Dedifferentiated amniotic fluid mesenchymal stem cell (primary cell): ENCODE data around the gene EVI2A.
"Not testable (repeated sequence)": the region's sequence is repeated elsewhere in the genome, so short reads cannot be mapped to it uniquely, and the experiment has no call there.

Source experiments
- DNase-seq: peaks from one replicate; pipeline ENCODE4 v3.0.0-alpha.2; 2016; ENCODE audit errors: extremely low spot score

Gene EVI2A

DNA sequence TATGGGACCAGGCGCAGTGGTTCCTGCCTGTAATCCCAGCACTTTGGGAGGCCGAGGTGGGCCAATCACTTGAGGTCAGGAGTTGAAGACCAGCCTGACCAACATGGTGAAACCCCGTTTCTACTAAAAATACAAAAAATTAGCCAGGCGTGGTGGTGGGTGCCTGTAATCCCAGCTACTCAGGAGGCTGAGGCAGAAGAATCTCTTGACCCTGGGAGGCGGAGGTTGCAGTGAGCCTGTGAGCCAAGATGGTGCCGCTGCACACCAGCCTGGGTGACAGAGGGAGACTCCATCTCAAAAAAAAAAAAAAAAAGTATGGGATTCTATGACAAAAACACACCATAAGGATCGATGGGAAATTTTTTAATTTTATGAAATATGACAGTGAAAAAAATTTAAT is 9.2 kb downstream of the EVI2A start:
- not testable (repeated sequence) for DNase-seq

DNA sequence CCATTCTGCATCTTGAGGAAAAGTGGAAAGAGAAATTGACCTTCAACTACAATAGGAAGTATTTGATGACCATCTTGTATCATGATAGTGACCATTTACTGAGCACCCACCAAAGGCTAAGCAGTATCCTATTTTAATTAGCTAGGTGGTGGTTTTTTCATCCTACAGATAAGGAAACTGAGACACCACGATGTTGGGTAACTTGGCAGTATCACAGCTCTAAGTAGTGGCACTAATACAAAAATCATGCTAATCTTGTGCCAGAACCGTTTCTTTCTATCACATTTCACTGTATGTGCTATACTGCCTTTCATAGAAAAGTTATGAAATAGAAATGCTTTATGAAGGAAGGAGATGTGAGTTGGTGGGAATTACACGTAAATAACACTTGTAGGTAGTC is 9.9 kb downstream of the EVI2A start:
- no peak for DNase-seq

DNA sequence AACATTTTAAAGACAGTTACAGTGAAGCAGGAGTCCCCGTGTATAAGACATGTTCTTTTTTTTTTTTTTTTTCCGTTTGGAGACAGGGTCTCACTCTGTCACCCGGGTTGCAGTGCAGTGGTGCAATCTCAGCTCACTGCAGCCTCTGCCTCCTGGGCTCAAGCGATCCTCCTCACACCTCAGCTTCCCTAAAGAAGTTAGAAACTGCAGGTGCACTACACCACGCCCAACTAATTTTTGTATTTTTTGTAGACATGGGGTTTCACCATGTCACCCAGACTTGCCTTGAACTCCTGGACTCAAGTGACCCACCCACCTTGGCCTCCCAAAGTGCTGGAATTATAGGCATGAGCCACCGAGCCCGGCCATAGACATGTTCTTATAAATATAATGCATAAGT is 10.5 kb downstream of the EVI2A start:
- DNase-seq, result no peak

DNA sequence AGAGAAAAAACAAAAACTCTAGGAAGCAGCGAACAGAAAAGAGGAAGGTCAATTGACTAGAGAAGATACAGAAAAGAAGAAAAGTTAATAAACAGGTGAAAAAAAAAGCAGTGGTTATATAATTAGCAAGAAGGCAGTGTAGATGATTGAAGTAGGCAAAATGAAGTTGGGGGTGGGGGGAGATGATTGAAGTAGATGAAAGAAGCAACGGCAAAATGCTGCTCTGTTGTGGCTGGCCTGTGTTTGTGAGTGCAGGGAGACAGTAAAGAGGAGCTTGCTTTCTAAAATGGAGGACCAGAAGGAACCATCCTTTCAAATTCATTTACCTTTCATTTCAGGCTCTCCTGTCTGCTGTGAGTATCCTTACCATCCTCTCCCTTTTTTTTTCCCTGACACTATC is 11.2 kb downstream of the EVI2A start:
- no peak for DNase-seq

DNA sequence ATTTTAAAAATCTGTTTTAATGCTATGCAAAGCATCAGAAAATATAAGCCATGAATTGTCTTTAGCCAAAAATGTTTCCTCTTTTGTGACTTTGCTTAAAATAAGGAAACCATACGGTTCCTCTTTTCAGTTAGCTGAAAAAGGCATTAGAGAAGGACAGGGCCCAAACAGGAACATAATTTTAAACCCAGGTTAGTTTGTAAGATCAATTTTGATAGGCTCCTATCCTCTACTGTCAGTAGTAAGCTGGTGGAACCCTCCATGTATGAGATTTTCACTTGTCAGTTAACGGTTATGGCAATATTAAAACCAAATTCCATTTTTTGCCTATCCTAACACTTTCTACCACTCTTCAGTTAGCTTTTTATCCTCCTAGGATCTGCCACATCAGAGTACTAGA is 11.9 kb downstream of the EVI2A start:
- DNase-seq, result no peak

DNA sequence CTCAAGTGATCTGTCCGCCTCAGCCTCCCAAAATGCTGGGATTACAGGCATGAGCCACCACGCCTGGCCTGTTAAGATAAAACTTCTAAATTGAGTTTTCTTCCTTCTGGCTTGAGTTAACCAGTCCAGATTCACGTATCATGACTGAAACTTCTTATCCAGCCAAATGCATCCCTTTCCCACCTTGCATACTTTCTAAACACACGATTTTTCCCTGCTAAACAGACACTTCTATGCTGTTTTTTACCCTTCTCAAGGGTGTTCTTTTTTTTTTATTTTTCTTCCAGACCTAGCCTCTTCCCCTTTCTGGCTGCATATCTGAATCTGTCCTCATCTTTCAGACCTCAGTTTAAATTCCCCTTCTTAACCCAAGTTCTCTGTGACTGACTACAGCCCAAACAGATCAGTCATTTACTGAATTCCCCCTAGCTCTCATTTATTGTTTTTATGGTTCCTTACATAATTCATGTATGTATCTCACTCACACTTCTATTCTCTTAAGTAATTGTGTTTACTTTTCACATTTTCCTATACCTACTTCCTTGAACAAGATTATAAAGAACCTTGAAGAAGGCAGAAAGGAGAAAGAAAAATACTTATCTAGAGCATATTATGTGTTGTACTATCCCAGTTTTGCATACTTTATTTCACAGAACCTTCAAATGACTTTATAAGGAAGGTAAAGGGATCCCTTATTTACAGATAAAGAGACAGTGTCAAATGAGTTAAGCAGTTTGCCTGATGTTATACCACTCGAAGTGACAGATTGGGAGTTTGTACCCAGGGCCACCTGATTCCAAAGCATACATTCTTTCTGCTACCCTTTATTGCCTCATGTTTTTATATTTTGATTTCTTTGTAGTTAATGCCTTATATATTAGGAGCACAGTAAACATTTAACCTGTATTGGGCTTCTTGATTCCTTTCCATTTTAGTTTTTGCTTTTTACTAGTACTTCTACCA is 12.8 kb downstream of the EVI2A start:
- DNase-seq, result no peak

DNA sequence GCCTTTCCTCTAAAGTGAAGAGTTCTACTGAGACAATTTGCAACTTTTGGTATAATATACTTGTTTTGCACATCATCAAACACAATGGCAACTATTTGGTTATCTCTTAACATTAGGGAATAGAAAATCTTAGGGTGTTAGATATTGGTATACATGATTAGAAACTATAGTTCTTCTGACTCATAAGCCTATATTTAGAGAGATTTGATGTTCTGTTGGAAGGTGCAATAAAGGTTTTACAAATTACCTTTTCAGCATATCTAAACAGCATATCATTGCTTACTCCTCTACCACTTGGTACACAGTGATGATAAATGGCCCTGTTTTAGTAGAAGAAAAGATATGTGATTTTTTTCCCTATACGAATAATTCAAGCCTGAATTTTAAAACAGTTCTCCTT is 13.8 kb downstream of the EVI2A start:
- DNase-seq, result no peak

DNA sequence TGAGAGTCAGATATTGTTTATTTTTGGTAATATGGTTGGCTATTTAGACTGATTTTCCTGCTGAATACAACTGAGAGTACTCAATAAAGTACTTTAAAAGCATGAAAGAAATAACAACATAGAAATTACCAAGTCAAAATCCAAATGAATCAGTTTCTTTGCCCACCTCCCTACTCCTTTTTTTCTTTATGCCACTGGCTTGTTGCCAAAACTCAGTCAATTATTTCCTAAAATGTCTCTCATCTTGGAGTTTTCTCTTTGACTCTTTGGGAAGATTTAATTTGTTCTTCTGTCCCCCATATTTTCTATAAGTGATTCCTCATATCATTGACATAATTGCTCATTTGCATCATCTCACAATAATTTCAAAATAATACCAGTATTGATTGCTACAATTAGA is 21.8 kb downstream of the EVI2A start:
- DNase-seq, result no peak

DNA sequence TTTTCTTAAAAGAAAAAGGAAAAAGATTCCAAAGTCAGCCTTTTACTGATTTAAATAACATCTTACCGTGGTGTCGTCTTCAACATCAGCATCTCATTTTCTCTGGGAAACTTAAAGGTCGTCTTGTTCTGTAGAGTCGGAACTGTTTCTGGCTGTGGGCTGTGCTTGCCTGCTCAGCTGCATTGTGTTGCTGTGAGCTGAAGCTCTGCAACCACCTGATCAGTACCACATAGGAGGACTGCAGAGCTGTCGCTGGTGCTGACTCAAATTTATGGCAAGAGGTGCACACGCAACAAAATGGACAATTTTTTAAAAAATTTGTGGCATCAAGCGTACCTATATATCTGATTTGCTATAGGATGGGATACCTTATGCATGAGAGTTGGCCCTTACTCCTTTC is 24.3 kb downstream of the EVI2A start, which contains the start of gene OMG:
OMG (minus strand) TSS at position 150 of the 400 bp plus-strand sequence. CDS start 908 bp downstream, outside the sequence.
- no peak for DNase-seq

DNA sequence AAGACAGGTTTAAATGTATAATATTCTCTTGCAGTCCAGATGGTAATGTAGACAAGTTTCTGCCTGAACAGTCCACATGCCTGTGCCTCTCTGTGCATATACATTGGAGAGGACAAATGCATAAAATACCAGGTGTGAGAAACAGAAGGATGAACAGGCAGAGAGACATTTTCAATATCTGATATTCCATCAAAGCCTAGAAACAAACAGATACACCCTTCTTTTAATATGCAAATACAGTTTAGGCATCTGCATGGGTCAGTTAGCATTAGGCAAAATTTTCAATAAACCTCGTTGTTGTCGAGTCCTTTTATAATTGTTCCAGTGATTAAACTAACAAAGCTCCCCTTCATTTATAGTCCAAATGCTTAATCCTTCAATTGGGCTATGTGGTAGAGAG is 25.3 kb downstream of the EVI2A start:
- no peak for DNase-seq

DNA sequence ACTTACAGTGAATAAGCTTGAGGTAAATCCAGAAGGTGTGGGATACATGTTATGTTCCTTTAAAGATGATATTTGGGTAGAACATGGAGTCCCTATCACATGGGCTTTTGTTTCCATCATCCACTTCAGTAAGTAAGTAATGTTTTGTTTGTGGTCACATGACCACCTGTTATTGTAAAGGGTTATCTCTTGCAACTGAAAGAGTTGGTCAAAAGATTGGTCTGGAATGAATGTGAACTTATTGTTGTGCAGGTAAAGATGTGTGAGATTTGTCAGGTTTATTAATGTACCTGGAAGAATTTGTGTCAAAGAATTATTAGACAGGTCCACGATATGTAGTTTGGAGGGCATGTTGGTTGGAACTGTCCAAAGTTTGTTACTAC is 25.9 kb downstream of the EVI2A start:
- no peak for DNase-seq

DNA sequence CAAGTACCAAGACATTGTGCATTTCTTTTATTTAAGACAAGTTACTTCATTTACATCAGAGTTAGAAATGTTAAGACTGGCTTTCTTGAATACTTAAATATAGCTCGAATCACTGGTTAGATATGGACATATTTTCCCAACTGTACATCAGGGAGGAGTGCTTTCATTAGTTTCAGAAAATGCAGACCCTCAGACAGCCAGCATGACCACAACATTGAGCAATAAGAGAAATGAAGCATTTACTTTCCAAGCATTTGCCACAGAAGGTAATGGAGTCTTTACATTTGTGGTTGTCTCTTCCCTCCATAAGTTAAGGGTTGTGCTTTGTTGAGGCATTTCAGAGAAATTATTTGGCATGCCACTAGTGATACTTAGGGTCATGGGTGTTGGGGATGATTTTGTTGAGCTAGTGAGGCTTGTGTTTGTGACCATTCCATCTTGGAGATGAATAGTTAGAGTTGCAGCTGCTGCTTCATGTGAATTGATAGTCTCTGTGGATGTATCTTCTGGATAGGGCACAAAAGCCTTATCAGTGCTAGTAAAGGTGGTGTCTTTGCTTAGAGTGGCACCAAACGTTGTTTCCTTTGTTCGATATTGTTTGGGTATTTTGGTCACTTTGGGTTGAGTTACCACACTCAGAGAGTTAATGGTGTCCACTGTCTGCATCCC is 26.5 kb downstream of the EVI2A start:
- no peak for DNase-seq

DNA sequence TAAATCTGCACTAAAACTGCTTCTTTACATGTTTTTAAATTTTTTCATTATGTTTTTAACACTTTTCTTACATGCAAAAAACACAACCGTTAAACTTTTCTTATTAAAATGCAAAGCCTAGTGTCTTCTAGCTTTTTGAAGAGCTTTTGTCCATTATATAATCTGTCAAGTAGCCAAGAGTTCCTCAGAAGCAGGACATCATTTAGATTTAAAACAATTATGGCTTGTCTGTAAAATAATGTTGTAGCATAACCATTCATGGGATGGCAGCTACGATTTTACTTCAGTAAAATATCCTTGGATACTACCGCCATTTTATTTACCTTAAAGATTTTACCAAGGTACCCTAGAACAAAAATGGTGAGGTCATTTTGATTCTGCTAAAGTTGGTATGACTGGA is 27.2 kb downstream of the EVI2A start:
- no peak for DNase-seq

DNA sequence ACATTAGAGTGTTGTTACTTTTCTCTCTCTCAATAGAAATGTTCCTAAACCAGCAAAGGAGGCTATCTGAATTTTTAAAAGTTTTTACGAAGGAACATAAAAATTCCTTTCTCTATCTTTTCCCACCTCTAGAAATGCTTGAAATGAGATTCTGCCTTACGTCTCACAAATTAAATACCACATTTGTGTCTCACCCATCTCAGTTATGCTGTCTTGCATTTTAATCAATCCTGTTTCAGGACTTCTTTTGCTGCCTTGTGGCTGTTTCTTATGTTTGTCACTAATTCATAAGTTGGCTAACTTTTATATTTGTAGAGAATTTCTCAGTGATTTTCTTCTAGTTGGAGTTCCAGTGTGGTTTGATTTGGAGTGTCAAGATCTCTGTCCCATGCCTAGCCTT is 27.8 kb downstream of the EVI2A start:
- DNase-seq, result no peak

DNA sequence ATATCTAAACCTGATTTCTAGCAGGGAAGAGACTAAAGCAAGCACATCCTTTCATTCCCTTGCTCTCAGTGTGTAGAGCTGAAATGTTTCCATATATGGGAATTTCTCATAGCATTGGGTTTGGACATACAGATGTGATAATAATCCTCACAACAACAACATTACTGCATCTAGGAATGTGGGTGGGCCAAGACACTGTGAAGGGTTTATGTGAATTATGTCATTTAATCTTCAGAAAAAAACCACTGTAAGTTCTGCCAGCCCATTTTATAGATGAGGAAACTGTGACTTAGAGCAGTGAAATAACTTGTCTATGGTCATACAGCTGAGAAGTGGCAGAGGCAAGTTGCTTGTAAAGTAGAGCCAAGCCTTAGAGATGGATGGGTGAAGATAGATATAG is 29.6 kb downstream of the EVI2A start:
- no peak for DNase-seq

DNA sequence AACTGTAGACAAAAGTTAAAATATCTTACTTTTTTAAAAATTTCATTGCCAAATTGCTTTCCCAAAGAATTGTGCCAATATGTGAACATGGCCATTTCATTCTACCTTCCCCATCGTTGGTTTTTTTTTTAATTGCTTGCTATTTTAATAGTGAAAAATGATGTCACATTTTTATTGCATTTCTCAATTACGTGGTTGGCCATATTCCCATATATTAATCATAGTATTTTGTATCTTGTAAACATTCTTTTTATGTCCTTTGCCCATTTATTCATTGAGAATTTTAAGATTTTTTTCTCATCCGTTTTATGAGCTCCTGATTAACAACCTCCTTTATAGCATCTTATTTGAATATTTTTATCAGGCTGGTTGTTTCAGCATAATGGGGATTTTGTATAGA is 31.6 kb downstream of the EVI2A start:
- no peak for DNase-seq

DNA sequence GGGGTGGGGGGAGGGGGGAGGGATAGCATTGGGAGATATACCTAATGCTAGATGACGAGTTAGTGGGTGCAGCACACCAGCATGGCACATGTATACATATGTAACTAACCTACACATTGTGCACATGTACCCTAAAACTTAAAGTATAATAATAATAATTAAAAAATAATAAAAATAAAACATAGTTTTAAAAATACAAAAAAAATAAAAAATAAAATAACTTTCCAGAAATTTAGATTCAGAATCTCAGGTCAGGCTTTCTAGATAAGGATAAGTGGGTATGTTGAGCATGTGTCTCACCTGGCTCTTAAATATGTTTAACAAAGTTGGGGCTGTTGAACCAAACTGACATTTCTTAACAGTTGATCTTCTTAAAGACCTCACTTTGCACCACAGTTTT is 33.5 kb downstream of the EVI2A start:
- not testable (repeated sequence) for DNase-seq

DNA sequence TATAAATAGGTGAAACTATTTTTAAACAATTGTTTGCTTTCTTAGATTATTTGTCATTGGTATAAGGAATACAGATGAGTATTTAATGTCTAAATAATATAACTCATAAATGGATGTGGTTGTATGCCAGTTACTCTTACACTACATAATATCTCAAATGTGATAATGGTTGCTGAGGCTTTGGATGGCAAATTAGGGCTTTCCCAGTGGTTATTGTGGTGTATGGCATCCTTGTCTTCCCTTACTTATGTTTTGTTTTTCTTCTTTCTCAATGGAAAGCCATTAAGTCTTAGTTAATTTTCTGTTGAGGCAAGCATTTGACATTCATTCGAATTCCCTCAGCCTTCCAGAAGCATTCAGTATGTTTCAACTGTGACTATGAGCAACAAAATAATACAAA is 34.8 kb downstream of the EVI2A start:
- DNase-seq, result no peak

DNA sequence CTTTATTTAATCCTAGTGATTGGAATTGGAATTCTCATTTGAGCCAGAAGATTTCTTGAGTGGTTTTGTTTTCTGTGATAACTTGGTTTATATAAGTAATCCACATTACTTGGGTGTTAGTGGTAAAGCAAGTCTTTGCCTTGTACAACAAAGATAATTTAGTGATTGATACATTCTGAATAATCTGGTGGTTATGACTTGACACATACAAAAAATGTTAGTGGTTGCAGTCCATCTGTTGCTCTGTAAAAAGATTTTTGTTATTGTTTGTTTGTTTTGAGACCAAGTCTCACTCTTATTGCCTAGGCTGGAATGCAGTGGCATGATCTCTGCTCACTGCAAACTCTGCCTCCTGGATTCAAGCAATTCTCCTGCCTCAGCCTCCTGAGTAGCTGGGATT is 37.6 kb downstream of the EVI2A start:
- no peak for DNase-seq

DNA sequence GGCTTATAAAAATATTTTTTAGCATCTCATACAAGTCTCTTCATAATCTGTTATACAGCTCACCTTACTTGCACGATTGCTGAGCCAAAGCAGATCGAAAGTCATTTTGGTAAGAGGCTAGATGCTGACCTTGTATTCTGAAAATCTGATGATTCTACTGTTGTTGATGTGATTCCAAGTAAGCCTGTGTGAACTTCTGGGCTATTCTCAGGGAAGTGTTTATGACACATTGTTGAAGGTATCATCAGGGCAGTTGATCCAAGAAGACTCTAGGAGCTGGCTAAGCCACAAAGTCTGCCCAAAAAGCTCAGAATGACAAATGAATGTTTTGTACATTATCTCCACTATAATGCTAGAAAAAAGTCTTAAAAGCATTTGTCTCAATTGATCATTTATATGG is 40.4 kb downstream of the EVI2A start:
- DNase-seq, result no peak

DNA sequence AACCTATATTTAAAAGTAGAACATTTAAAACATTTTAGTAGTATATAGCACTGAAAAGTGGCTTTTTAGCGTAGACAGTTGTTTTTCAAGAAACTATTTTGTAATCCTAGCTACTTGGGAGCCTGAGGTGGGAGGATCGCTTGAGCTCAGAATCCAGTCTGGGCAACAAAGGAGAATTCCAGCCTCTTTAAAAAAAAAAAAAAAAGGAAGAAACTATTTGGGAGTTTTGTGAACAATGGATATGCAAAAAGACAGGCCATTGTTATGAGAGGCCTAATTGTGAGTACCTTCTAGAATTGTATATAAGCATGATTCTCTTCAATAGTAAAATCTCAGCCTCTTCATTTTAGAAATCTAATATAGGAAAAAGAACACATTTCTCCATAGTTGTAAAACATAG is 42.0 kb downstream of the EVI2A start:
- DNase-seq, result no peak

DNA sequence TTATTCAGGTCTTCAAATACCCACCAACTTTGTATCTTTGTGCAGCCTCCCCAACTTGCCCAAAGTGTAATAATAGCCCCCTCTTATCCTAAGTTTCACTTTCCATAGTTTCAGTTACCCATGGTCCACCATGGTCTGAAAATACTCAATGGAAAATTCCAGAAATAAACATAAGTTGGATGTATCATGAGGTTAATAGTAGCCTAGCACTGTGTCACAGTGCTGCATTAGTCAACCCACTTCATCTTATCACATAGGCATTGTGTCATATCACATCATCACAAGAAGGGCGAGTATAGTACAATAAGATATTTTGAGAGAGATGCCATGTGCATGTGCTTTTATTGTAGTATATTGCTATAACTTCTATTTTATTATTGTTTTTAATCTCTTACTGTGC is 46.3 kb downstream of the EVI2A start:
- DNase-seq, result no peak

DNA sequence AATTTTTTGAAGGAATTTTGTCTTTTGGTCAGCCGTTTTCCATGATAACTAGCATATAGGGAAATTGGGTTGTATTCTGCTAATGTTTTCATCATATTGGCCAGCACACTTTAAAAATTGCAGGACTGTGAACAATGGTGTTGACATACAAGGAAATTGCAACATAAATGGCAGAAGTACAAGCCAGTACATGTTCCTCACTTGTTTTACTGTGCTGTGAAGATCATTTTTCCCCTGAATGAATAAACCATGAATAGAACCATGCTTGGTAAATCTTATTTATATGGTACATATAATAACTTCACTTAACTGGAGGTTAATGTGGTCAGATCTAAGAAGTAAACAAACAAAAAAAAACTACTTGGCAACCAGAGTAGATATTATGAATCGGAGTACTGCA is 47.2 kb downstream of the EVI2A start:
- DNase-seq, result peak; percentile 43
